ENCODE measurements around the gene LRP6. TPM values are rescaled to one million over a fixed set of nuclear protein-coding genes. Genes with fewer than 3 reads are reported as not detected.

The LRP6 gene
- total and polyA plus RNA-seq, 2 of the 8 experiments (the other 6 are each of a cell fraction or from before 2014, with no cell fraction given), result 53.6 to 73.2 TPM

- TF ChIP-seq CHD7 (IDR thresholded peaks at IDR 0.05; ENCODE audit: insufficient replicate concordance, low read length) (no peak), MAX (IDR thresholded peaks at IDR 0.05) (no peak), PHF8 (conservative IDR thresholded peaks at IDR 0.05; ENCODE audit: low read depth, low read length) (no peak), MAFK (IDR thresholded peaks at IDR 0.05; ENCODE audit: low read depth, low read length) (no peak), SP4 (IDR thresholded peaks at IDR 0.05; ENCODE audit: low read length) (no peak), SIX5 (IDR thresholded peaks at IDR 0.05; ENCODE audit: low read depth, low read length) (no peak)
Measured at GRCh38 chr12:12180136-12180535, 86.7 kb downstream of the LRP6 start (continued).

Measured in H1 (cell line).